NCI-H69 (cell line): ENCODE data around the gene NECAB3.

Experiments
- DNase-seq: peaks from one replicate; lab custom pipeline; 2025; lab: John Stamatoyannopoulos, UW

The NECAB3 gene

DNA sequence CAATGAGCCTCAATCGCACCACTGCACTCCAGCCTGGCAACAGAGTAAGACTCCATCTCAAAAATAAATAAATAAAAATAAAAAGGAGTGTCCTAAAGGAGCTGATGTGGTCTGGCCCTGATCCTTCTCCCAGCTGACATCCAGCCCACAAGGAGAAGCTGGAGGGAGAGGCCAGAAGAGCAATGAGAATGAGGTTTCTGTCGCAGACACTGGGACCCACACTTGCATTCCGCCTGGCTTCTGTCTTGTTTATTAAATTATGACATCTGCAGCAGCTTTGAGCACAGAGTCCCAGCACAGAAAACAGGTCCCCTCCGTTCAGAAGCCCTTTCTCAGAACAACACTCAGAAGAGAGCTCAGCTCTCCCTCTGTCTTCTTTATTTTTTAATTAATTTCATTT lies 22.2 kb upstream of the NECAB3 start:
- DNase-seq, result no peak

DNA sequence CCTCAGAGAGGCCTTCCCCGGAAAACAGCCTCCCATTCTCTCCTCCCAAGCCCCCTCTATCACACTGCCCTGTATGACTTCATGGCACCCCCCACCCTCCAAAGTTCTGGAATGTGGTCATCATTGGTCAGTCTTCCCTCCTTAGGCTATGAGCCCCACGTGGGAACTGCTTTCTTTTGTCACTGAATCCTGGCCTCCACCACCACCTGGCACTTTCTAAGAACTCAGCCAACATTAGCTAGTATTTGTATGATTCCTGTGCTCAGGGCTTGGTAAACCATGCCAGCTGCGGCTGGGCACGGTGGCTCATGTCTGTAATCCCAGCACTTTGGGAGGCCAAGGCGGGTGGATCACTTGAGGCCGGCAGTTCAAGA lies 20.4 kb upstream of the NECAB3 start:
- DNase-seq, result no peak

DNA sequence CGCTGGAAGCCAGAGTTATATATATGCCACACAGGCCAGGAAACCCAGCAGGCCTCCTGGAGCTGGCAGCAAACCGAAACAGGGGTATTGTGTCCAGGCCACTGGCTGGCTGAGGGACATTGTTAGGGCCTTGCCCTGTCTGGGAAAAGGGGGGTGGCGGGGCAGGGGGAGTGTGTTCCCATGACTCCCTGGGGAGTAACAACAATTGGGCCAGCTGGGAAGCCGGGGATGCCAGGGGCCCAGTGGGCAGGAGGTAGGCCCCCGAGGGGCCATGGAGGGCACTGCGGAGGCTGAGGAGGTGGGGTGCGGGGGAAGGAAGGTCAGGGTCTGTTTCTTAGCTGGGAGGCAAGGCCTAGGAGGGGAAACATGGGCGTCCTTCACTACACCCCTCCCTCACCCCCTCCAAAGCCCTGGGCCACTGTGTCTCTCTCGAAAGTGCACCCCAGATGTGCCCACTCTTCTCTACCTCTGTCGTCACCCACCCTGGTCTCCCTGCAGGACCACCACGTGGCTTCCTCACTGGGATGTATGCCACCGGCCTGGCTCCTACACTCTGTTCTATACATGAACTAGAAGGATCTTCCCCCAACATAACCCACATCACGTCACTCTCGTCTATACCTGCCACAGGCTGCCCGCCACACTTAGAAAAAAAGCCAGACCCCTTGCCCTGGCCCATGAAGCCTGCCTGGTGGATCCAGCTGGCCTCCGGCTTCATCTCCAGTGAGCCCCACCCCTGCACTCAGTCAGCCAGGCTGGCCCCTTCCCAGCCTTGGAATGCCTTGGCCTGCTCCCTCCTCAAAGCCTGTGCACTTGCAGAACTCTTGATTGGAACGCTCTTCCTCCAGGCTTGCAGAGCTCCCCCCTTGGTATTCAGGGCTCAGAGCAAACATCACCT lies 19.8 kb upstream of the NECAB3 start:
- peak; percentile 80 for DNase-seq

DNA sequence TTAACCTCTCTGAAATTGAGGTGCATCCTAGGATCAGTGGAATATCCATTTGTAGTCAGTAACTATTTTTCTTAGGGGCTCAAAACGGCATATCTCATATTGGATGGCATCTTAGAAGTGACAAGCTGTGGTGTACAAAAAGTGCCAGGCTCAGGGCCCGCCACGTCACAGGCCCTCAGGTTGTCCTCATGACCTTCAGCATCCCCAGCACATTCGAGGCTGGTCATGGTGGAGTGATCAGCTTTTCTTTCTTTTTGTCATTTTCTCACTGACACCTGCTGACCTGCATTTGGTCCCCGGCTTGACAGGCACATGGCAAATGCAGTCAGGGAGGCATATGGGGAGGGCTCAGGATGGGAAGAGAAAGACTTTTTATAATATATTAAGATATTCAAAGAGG lies 19.1 kb upstream of the NECAB3 start:
- DNase-seq, result peak; percentile 68

DNA sequence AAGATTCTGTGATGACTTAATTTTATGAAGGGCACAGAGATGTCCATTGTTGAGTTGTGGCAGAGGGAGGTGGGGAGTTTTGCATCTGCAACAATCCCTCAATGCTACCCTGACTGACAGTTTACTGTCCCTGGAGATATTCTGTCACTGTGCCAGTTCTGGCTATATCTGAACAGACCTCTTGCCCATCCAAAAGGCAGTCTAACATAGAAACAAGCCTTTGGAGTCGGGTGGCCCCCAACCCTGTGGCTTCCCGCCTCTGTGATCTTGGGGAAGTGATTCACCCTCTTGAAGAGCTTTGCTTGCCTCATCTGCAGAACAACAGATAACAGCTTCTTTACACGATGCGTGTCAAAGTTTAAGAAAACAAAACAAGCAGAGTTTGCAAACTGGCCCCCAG lies 15.7 kb upstream of the NECAB3 start:
- DNase-seq, result no peak

DNA sequence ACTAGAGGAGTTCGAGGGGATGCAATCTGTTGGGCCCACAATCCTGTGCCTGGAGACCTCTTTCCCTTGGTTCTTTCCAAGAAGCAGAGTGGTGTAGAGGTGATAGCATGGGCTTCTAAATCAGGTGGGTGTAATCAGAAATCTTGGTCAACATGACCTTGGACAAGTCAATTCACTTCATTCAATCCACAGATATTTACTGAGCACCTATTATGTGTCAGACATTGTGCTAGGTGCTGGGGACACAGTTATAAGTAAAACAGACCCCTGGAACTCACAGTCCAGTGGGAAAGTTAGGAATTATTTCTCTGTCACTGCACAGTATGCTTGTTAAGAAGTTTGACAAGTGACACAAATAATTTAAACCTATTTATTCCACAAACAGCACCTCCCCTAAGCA lies 15.3 kb upstream of the NECAB3 start:
- no peak for DNase-seq

DNA sequence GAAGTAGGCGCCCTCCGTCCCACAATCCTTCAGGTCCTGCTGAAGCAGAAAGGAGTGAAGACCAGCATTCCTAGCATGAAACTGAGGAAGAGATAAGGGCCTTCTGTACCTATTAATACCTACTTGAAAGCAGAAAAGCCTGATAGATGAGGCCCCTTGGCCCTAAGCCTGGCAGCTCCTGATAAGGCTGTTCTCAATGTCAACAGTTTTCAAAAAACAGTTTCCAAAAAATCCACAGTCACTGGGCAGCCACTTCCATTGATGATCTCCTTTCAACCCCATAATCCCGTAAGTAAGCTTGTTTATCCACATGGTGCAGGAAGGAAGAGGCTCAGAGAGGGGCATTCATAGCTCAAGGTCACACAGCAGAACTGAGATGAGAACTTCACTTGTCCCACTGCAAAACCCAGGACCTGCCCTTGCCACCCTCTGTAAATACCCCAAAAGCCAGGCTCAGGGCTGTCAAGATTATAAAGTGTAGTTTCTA lies 14.8 kb upstream of the NECAB3 start:
- no peak for DNase-seq

DNA sequence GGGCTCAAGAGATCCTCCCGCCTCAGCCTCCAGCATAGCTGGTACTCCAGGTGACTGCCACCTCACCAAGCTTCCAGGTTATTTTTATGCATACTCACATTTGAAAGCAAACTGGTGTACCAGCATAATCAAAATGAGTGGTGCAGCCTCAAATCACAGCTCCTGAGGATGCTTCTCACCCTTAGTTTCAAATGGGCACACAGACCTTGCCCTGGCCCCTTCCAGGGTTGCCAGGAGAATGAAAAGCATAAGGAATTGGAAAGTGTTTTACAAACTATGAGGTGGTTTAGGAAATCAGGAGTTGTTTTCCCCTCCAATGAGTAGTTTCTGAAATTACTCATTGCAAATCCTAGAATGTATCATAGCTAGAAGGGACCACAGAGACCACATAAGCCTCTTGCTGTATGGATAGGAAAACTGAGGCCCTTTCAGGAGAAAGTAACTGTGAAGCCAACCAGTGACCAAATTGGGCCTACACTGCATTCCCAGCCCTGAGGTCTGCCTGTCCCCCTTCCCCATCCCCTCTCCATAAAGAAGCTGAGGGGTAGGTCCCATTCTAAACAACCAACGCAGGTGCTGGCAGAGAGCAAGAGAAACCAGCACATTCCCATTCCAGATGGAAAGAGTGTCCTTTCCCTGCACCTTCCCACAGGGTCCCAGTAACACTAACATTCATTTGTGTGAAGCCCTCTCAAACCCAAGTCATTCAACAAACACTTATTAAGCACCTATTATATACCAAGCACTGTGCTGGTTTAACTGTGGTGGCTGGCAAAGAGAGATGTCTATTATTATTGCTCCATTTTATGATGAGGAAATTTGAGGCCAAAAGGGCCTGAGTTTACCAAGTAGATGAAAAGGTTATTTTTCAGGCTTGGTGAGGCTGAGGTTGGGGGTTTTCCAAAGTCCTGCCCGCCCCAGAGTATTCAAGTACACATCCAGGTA lies 14.0 kb upstream of the NECAB3 start:
- no peak for DNase-seq

DNA sequence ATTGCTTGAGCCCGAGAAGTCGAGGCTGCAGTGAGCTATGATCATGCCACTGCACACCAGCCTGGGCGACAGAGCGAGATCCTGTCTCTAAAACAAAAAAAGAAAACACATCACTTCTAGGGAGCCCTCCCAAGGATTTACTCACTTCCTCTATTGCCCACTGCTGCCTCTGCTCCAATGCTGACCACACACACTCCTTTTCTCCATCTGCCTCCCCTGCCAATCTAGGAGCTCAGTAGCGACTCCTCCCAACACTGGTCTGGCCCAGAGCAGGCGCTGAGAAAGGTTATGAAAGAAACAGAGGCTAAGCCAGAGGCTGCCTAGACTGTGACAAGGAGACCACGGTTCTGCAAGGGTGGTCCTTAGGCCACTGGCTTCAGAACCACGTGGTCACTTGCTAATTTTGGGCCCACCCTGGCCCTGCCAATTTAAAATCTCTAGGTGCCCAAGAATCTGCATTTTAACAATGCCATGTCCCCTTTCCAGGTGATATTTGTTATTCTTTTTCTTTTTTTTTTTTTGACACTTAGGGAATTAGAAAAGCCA lies 13.2 kb upstream of the NECAB3 start:
- no peak for DNase-seq

DNA sequence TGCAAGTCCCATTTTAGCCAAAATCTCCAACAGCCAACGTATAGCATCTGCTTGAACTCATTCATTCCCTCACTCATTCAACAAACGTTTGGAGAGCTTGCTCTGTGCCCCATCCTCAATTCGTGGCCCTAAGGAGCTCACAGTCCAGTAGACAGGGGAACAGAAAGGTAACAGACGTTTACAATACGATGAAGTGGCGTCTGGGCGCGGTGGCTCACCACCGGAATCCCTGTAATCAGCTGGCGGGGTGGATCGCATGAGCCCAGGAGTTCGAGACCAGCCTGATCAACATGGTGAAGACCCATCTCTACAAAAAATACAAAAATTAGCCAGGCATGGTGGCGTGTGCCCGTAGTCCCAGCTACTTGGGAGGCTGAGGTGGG lies 12.7 kb upstream of the NECAB3 start:
- no peak for DNase-seq

DNA sequence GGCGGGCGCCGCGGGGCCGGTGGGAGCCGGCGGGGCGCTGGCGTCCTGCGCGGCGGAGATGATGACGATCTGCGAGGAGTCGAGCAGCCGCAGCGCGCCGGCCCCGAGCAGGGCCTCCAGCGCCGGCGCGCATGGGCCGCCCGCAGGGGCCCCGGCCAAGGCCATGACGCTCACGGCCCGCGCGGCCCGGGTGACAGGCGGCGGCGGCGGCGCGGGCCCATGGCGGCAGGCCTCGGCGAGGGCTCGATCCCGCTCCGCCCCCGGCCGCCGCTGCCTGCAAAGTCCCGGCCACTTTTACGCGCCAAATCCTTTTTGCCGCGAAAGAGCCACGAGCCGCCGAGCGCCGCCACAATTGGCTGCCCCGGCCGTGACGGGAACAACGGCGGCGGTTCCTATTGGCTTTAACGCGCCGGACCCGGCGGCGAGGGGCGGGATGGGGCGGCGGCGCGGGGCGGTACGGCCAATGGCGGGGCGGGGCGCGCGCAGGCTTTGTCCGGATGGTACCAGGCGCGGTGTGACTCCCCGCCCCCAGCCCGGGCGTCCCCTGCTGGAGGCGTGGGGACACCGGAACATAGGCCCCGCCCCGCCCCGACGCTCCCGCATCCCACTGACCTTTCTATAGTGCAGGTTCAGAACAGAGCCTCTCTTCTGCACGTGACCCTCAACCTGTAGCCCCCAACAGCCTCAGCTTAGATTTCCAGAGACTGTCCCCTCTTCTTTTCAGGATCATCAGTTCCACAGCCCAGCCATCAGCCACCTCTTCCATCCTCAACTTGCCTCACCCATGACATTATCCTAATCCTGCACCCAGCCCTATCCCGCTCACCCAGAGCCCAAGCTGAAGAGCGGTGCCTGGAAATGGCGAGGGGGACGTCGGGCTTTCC lies 12.1 kb upstream of the NECAB3 start, which contains the start of gene E2F1:
Gene E2F1, minus strand, starts transcription at position 286 of the 884 bp plus-strand sequence. Its CDS starts 121 bp downstream, at position 165.
- DNase-seq, result peak; percentile 99

DNA sequence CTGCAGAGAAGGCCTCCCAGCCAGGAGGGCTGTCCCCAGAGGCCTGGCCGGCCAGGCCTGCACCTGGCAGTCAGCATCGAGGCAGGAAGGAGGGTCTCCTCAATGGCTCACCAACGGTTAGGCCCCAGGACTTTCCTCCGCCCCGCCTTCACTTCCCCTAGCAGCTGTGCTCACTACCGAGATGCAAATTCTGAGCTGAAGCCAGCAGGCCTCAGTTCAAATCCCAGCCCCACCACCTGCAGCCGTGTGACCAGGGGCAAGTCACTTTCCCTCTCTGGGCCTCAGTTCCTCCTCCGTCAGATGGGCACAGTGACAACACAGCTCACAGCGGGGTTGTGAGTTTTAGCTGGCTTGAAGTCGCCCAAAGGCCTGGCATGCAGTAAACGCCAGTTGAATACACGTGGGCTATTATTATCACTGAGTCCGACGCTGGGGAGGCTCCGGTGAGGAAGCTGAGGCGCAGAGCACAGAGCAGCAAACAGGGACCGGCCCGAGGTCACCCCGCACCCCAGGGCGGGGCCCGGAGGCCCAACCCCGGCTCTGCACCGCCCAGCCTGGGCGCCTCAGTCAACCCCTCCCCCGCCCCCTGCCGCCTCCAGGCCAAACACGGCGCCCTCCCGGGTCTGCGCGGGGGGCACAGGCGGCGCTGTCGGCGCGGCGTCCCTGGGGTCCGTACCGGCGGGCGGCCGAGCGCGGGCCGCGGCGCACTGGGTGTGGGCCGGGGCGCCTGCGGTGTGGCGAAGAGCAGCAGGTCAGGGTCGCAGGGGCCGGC lies 11.3 kb upstream of the NECAB3 start:
- DNase-seq, result peak; percentile 96

DNA sequence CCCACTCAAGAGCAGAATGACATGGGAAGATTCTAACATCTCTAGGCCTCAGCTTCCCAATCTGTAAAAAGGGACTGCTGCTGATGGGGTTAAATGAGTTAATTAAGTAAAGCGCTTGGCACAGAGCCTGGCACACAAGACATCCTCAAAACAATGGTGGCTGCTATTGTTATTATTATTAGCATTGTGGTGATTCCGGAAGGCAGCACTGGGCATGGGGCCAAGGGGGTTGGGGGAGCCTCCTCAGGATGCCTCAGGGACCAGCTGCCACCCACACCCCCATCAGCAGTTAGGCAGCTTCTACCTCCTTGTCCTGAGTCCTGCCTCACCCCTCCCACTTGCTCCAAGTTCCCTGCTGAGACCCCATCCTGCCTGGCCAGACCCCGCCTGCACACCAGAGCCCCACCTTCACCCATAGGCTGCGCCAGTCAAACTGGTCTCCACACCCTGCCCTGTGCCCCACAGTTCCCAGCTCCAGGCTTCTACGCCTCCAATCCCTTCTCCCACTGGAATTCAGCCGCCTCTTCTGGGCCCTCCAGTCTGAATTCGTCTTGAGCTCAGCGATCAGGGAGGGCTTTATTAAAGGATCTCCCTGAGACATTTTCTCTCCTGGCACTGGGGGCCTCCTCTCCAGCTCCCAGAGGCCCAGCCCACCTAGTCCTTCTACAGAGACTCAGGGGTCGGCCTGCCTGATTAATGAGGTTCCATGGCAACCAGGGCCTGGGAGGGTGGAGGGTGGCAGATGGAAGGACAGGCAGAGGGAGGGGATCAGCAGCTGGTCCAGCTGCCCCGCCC lies 10.5 kb upstream of the NECAB3 start:
- peak; percentile 96 for DNase-seq

DNA sequence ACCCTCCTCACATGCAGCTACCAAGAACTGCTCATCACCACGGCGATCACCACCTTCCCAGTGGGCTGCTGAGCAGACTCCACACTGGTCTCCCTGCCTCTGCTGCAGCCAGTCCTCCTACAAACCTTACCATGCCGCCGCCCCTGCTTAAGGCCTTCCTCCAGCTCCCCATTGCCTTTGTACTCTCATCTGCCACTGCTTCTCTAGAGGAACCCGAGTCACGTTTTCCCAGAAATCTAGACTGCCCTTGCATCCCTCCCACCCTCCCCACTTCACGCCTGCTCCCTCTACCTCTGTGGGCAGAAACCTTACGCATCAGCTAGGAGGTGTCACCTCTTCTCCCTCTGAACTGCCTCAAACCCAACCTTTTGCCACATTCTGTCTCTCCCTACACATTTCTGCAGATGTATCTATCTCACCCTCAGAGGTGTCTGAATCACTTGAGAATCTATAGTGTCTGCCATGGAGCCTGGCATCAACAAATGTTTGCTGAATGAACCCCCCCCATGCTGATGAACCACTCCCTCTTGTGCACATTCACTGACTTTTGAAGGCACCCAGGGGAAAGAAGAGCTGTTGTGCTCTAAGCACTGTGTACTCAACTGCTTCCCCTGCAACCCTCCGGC lies 7.6 kb upstream of the NECAB3 start:
- DNase-seq, result peak; percentile 61

DNA sequence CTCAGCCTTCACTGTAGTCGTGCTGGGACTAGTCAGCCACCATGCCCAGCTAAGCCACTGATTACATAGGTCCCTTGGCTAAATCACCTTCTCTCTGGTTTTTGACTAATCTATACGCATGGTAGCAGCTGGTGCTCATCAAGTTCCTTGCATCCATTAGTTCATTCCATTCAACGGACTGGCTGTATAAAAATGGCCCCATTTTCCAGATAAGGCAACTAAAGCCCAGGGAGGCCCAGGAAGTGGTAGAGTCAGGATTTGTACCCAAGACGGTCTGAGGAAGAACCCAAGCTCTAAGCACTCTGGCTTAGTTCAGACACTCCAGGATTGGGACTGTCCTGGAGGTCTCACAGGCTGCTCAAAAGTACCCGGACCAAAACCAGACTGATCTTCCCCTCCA lies 7.1 kb upstream of the NECAB3 start:
- DNase-seq, result no peak

DNA sequence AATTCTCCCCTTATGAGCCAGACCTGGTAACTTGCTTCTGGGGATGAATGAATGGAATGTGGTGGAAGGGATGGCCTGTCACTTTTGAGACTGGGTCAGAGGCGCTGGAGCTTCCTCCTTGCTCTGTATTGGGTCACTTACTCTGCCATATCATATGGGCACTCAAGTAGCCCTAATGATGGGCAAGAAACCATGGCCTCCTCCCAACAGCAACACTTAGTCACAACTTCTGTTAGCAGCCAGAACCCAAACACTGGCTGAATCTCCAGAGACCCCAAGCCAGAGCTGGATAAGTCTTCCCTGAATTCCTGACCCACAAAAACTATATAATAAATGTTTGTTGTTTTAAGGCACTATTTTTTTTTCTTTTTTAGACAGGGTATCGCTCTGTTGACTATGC lies 6.5 kb upstream of the NECAB3 start:
- DNase-seq, result no peak

DNA sequence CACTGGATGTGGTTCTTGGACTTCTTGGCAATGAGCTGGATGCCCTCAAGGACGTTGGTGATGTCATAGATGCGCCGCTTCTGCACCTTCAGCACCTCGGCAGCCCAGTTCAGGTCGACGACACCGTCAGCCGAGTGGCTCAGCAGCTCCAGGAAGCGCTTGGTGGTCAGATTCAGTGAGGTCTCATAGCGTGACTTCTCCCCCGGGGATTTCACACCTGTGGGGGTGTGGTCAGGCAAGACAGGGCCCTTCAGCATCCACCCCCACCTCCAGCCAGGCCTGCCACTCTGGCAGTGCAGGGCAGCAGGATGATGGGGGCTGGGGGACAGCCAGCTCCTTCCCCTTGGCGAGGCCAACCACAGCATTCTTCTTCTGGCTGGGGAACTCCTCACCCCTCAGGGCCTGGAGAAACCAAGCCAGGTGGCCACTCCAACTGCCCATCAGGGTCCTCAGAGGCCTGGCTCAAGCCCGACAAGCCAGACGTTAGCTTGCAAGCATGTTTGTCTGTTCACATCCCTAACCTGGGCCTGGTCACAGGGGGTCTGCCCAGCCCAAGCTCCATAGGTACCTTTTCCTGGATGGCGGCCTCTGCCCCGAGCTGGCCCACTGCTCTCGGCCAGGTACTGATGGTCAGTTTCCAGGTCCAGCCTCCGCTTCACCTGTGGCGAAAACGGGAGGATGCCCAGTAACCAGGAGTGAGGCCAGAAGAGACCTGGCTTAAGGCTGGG lies 5.7 kb upstream of the NECAB3 start:
- no peak for DNase-seq

DNA sequence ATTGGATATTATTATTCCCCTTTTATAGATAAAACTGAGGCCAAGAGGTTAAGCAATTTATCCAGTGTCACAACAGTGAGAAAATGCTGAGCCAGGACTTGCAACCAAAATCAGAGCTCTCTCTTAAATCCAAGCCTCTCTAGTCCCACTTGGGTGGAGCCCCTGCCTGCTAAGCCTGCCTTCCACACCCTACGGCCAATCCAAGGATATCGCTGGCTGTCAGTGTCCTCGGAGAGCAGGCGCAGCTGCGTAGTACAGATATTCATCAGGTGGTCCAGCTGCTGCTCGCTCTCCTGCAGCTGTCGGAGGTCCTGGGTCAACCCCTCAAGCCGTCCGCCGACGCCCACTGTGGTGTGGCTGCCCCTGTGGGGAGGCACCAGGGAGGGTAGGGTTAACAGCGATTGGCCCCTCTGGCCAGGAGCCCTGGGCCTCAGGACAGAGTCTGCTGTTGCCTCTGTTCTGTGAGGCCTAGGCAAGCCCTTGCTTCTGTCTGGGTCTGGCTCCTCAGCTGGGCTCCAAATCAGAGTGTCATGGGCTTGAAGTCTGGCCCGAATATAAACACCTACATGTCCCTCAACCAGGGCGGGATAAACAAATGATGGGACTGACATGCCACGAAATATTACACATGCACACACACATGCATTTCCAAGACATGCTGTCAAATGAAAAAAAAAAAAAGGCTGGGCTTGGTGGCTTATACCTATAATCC lies 3.9 kb upstream of the NECAB3 start:
- no peak for DNase-seq
